CD4-positive, alpha-beta T cell treated with Interleukin-12 subunit alpha and Interleukin-12 subunit beta, for 1 hour (primary cell): ENCODE data around the gene GRIN2A.
"Not testable (repeated sequence)": the region's sequence is repeated elsewhere in the genome, so short reads cannot be mapped to it uniquely, and the experiment has no call there.

Experiments used
- DNase-seq: peaks from one replicate; pipeline ENCODE4 v3.0.0-alpha.2; 2020

The GRIN2A gene

DNA sequence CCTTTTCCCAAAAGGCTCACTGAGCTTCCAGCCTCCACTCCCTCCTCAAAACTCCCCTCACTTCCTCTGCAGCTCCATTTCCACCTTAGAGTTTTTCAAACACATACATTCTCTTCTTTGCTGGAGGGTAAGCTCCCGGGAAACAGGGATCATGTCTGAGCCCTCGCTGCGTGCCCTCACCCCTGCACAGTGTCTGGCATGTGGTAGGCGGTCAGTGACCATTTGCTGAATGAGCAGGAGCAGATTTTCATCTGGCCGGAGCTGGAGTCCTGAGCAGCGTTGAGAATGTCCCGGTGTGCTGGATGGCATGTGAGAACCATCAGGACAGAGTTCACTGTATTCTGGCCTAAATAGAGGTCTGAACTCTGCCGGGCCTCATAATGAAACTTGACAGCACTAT is 274.5 kb downstream of the GRIN2A start:
- no peak for DNase-seq

DNA sequence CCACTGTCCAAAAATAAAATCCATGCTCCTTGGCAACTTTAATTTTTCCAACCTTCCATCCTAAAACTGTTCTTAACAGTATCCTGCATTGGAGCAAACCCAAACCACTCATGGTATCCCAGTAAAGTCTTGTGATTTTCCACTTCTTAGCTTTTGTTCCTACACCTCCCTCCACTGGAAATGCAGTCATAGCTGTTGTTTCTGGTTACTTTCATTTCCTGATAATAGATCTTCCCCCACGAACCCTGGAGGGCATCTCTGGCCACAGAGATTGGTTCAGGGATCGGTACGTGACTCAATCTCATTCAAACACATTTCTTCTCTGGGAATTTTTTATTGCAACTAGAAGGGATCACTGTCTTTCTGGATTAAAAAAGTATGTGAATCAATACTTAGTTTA is 276.0 kb downstream of the GRIN2A start:
- DNase-seq: no peak

DNA sequence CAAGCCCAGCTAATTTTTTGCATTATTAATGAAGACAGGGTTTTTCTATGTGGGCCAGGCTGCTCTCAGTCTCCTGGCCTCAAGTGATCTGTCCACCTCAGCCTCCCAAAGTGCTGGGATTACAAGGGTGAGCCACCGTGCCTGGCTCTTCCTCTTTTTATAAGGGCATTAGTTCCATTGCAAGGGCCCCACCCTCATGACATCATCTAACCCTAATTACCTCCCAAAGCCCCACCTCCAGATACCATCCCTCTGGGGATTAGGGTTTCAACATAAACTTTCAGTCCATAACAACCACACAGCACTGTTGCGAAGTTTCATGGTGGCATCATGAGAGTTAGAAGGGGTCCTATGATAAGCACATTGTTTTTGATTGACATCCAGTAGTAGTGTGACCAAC is 277.7 kb downstream of the GRIN2A start:
- no peak for DNase-seq

DNA sequence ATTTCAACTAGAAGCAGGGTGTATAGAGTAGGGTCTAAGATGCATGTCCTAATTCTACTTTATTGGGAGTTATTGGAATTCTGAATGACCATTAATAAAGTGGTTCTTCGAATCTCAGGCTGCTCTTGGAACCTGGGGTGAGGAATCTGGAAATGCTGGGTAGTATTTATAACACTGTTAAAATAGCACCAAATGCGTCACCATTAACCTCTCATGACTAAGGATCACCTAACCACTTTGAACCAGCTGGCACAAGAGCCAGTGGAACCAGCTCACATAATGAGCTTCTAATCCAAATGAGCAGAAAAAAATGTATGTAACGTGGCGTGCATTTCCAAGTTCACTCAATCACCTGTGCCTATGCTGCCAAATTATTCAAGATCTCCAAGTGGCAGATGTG is 281.7 kb downstream of the GRIN2A start:
- DNase-seq: no peak

DNA sequence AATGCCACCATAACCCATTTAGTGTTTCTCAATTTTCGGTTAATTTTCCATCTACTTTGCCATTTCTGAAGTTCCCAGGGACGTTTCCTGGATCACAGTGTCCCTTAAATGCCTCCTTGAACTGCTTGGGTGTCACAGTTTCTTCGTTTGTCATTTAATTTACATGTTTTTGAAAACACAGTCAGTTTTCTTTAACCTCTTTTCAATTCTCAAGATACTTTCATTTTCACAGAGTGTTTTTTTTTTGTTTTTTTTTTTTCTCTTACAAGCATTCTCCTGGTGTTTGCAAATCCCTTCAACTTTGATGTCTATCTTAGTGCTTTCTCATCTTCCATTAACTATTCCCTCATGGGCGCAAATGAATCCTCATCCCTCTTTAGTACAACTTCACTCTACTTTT is 283.7 kb downstream of the GRIN2A start:
- no peak for DNase-seq

DNA sequence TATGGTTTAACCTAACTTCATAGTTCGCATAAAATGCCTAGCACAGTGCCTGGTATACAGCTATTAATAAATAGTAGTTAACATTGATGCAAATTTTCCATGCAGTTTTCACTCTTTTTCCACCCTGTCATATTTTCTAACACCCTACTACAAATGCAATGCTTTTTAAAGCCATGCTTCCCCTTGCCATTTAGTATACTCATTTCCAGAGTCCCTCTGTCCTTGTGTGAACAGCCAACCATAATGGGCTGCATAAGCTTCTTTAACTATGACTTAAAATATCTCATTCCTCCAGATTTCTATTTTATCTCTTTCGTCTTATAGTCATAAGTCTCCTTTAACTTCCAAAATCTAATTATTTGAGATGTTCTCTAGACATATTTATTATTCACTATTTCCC is 284.1 kb downstream of the GRIN2A start:
- no peak for DNase-seq

DNA sequence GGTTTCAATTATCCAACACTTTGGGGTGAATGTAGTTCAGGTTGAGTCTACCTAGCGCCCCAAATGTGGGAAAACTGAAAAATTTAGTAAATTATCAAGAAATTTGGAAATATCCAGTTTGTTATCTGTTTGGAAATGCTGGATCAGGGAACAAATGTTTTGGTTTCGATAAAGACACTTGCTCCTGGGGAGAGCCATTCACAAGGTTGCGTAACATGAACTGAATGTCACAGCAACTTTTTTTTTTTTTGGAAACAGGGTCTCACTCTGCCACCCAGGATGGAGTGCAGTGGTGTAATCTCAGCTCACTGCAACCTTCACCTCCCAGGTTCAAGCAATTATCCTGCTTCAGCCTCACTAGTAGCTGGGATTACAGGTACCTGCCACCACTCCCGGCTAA is 286.4 kb downstream of the GRIN2A start:
- DNase-seq: no peak

DNA sequence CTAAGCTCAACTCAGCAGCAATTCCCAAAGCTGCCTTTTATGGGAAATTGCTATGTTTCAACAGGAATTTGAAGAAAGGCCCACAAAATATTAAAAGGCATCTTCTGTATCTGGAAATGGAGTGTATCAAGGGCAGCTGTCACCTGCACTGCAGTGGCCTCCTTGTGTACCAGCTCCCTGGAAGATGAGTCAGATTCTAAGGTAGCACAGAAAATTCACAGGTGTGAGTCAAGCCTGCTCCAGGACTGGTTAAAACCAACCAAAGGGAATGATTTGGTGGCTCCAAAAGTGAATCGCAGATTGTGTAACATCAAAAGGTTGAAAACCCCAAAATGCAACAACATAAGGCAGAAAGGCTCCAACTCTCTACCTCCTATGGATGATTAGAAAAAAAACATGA is 296.4 kb downstream of the GRIN2A start:
- no peak for DNase-seq

DNA sequence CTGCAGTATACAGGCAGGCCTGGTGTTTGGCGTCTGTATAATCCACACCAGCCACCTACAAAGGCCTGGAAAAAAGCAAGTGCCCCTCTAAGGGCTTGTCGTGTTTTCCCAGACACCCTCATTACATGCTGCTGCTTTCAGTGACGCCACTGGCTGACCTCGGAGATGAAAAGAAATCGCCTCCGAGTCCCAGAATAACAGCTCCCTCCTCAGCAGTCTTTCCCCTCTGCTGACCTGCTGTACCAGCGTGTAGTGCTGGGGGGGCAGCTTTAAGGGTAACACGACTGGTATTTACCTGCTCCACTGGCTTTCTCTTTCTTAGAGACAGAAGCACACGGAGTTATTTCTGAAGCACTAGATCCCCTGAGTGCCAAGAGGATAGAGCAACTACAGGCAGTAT is 296.8 kb downstream of the GRIN2A start:
- DNase-seq: no peak

DNA sequence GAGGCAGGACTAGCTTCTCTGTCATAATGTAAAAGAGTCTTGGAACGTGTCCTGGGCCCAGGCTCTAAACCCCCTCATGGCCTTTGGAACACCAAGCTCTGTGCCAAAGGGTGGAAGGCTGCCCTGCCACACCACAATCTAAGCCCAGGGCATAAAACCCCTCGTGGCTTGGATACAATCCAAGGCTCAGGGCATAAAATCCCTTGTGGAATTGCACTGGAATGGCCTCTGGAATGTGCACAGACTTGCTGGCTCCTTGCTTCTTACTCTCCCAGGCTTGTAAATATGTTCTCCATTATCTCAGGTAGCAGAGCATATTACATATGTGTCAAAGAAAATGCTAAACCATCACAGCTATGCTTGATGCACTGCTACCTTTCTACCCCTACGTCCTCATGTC is 306.2 kb downstream of the GRIN2A start:
- not testable (repeated sequence) for DNase-seq

DNA sequence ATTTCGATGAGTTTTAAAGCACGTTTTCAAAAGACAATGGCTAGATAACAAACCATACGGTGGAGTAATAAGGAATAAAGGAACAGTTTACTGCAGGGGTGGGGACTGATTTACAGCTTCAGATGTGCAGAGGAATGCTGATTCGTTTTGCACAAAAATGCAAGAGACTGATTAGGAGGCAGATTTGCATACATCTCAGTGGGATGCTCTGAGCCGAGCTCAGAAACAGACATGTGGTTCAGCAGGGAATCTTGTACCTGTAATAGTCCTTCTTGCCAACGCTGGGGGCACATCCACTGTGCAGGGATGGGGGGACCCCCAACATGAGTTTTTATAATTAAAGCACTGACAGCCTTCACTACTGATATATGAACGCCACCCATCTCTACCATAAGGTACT is 308.0 kb downstream of the GRIN2A start:
- no peak for DNase-seq

DNA sequence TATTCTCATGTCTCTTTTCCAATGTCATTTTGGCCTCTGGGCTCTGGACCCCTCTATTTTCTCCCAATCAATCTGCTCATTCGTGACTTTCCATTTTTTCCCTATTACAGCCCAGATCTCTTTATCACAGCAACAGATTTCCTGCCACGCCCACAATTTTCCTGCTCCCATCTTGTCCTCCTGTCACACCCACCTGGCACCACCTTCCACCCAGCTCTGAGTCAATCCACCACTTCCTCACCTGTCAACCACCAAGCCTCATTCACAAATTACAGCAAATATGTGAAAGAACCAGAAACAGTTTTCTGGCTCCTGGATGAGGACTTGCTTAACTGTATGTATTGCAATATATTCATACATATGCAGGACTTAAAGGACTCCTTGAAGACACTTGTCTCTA is 311.3 kb downstream of the GRIN2A start:
- no peak for DNase-seq

DNA sequence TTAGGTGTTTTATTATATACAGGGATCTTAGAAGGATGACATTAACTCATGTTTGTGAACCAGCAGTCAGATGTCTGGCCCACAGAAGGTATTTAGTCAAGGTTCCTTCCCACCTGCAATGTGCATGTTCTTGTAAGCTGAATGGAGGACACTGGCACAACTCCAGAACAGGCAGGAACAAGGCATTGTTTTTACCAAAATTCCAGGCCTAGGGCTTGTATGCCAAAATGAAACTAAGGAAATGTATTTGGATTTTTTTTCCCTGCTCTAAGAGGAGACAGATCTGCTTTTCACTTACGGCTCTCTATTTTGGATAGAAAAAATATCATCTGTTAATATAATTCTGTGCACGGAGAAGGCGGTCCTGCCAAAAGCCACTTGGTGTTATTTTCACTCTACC is 312.5 kb downstream of the GRIN2A start:
- no peak for DNase-seq

DNA sequence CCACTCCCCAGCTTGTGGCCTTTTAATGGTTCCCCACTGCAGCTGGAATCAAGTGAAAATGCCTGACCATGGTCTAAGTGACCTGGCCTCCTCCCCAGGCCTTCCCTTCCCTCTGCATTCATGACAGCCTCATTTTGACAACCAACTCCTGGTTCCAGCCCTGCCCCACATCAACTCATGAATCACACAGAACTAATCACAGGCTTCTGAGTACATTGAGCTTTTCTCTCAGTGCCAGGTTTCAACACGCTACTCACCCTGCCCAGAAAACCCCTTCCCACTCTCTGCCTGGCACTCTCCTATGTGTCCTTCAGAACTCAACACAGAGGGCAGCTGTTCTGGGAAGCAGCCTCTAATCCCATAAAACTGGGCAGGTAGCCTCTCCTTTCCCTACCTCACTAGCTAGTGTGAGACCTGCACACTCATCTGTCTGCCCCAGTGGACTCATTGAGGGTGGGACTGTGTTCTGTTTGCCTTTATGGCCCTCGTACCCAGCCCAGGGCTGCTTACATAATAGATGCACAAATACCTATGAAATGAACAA is 313.6 kb downstream of the GRIN2A start:
- DNase-seq: no peak

DNA sequence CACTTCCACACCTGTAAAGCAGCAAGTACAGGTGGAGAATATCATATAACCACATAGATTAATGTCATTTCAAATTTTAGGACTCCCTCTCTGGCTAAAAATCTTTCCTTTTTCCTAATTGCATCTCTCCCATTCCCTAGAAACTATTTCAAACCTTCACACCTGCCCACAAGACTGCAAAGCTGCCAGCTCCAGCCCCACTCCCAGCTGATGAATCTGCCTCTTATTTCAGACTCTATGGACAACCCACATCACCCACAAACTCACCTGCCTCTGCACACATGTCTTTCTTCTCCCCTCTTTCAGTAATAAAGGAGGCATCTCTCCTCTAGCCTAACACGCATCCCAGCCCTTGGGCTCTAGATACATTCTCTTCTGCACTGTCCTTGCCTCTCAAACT is 315.1 kb downstream of the GRIN2A start:
- DNase-seq: no peak

DNA sequence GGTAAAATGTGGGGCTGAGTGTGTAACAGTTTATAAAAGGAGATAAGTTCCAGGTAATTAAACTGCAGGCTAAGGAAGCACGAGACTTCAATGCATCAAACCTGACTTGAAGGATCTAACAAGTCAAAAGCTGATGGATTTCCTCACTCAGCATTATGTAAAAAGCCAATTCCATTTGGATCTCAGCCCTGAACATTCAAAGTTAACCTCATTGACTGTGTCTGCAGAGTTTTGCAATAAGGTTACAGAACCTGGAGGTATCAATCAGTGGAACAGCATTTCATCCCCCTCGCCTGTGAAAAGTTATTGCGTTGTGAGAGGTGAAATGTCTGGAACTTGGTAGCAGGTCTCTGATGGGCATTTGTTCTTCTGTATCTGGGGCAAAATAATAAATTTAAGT is 317.8 kb downstream of the GRIN2A start:
- DNase-seq: no peak

DNA sequence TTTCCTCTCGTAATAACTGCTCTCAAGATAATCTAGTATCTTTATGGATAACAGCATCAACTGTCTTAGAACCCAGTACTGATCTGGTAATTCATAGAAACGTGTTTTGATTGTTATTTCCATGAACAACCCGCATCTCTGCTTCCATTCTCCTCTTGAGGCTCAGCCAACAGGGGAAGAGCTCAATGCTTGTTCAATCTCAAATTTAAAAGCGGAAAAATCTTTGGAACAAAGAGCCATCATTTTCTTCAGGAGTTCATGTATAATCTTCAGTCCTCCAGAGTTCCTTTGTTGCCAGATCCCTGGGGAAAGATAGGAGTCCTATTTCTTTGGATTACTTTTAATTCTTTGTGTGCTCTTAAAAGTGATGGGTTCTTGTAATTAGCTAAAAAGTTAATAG is 319.9 kb downstream of the GRIN2A start:
- no peak for DNase-seq

DNA sequence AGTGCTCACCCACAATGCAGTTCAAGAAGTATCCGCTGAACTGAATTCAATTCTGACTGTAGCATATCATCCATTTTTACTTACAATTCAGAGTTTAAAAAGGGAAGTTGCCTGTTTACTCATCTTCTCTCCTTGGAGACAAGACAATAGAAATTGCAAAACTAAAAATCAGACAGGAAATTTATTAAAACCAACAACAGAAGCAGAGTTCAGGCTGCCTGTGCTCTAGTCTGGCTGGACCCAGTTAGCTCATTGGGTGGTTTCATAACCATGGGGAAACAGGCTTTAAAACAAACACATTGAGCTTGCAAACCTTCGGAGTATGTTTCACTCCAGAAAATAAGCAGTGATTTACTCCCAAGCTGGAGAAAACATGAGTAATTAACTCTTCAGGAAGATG is 321.4 kb downstream of the GRIN2A start:
- DNase-seq: no peak

DNA sequence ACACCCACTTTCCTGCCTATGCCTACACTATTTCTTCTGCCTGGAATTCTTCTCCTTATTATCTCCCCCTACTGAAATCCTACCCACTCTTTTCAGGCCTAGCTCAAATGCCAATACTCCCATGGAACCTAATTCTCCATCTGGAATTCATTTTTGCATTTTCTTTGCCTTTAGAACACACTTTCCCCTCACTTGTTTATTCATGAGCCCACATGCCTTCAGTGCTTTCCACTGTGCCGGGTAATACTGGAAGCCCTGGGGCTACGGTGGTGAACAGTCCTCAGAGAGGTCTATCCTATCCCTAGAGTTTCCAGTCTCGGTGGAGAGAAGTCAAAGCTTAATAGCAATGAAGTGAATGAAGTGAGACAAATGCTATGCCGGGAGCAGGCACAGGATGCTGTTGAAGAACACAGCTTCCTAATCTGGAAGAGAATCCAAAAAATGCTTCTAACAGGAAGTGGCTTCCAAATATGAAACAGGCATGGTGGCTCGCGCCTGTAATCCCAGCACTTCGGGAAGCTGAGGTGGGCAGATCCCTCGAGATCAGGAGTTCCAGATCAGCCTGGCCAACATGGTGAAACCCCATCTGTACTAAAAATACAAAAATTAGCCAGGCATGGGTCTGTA is 322.4 kb downstream of the GRIN2A start:
- DNase-seq: no peak

DNA sequence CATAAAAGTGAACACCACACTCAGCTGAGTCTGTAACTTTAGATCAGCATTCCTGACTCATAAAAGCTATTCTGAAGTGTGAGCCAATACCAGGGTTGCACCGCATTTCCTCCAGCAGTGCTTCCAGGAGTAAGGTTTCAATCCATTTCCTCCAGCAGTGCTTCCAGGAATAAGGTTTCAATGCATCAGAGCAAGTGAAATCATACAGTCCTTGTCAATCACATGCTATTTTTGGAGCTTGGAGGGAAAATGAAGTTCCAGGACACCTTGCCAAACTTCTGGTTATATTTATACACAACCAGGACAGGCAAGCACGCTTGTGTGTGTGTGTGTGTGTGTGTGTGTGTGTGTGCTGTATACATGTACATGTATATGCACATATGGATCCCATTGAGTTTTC is 327.6 kb downstream of the GRIN2A start:
- no peak for DNase-seq

DNA sequence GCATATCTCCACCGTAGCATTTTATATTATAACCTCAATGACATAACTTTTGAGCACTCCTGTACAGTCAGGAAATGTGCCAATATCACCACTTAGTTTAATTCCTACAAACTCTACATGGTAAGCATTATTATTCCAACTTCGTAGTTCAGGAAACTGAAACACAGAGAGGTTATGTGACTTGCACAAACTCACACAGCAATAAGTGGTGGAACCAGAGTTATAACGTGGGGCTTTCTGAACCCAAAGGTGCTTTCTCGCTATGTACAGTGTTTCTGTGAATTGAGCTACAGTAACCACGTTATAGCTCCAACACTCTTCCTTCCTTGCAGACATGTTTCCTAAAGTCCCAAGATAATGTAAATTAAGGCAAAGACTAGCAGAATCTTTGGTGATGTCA is 330.2 kb downstream of the GRIN2A start:
- DNase-seq: no peak

DNA sequence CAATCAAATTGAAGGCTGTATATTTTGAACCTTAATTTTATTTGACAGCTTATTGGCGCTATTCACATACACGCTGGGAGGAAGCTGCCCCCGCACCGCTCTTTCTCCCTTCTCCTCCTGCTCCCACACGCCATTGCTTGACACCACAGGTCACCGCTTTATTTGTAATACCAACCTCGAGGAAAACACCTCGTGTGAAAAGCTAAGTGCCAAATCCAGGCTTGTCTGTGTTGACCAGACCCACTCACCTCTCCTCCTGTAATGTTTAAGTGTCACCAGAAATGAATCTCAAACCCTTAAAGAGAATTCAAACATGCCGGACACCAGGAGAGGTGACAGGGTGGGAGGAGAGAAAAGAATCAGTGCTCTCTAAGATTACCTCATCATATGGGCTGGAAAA is 331.4 kb downstream of the GRIN2A start:
- DNase-seq: no peak

DNA sequence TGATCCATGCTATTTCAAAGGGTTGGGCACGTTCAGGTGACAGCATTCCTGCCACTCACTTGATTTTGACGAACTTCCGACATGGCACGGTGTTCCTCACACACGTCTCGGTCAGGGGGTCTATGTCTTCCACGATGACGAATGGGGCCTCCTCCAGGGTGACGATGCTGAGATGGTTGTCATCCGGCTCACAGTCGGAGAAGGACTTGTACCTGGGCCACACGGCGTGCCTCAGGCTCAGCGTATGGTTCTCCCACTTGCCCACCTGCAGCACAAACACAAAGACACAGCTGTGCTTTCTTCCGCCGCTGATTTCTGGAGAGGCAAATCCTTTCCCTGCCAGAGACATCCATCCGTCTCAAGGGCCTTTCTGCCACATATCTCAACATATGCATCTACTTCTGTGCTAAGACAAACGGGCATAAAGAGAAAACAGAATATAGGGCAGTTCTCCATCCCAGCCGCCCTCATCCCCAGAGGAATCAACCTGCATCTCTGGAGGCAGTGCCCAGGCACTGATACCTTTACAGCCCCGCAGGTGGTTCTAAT is 332.5 kb downstream of the GRIN2A start:
- DNase-seq: no peak

DNA sequence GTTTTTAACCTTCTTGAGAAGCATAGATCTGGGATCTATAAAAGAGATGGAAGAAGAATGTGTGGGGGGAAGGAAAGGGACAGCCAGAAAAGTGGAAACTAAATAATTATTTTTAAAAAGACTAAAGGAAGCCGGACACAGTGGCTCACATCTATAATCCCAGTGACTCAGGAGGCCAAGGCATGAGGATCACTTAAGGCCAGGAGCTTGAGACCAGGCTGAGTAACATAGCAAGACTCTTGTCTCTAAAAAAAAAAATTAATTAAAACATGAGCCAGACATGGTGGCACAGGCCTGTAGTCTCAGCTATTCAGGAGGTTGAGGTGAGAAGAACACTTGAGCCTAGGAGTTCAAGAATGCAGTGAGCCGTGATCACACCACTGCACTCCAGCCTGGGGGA is 335.1 kb downstream of the GRIN2A start:
- DNase-seq: no peak

DNA sequence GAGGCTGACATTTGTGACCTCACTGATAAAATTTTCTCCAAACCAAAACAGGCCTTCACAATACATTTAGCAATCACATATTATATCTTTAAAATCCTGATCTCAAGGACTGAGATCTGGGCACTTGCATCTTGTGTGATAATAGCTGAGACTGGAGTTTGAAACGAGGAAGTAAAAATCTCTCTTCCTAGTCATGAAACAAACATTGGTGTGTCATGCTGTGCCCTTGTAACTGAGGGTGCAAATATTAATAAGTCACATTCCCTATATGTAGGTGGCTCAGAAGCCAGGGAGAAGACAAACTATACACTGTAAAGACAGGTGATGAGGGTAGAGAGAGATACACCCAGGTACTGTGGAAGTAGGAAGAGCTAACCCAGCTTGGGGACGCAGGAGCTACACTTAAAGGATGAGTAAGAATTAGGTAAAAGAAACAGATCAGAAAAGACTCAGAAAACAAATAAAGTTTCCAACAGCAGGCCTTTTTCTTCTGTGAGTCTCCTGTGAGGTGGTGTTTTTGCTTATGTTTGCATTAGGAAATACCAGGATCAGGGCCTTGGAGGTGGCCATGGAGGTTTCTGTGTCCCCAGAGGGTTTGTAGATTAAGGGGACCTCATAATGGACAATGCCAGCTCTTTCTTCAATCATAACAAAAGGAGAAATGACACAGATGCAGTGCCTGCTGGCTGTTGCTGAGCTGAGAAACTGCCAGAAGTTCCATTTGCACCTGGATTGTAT is 335.7 kb downstream of the GRIN2A start:
- no peak for DNase-seq
